ENCODE results near the gene SLC5A10.

DNA sequence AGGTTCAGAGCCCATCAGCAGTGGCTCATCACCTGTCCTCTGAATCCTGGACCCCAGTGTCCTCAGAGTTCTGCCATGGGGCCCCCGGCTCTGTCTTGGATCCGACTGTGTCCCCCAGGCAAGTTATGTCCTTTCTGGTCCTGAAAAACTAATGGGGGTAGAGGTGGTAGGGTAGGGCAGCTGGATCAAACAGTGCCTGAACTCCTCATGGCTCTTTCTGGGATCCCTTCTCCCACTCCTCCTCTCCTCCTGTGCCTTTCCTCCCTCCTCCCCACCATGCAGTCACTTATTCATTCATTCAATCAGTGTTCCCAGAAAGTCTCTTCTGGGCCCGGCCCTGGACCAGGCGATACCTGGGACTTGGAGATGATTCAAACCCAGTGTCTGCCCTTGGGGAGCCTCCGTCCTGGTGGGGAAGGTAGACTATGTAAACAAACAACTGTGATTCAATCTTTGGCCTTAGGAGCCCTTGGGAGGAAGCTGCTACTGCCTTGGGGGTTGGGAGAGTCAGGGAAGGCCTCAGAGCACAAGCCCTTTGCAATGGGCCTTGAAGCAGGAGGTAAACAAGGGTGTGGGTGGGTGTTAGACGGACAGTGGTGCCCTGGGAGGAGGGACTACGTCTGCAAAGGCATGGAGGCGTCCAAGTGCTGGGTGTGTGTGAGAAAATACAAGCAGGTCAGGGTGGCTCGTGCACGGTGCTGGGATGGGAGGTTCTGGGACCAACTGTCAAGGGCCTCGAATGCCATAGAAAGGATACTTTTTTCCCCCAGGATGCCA lies 59.0 kb downstream of the SLC5A10 start:
- TF ChIP-seq, protein P1, sequence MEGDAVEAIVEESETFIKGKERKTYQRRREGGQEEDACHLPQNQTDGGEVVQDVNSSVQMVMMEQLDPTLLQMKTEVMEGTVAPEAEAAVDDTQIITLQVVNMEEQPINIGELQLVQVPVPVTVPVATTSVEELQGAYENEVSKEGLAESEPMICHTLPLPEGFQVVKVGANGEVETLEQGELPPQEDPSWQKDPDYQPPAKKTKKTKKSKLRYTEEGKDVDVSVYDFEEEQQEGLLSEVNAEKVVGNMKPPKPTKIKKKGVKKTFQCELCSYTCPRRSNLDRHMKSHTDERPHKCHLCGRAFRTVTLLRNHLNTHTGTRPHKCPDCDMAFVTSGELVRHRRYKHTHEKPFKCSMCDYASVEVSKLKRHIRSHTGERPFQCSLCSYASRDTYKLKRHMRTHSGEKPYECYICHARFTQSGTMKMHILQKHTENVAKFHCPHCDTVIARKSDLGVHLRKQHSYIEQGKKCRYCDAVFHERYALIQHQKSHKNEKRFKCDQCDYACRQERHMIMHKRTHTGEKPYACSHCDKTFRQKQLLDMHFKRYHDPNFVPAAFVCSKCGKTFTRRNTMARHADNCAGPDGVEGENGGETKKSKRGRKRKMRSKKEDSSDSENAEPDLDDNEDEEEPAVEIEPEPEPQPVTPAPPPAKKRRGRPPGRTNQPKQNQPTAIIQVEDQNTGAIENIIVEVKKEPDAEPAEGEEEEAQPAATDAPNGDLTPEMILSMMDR (IDR thresholded peaks at IDR 0.05), result no peak
- TF ChIP-seq POLR2AphosphoS5 (IDR thresholded peaks at IDR 0.05) (peak in 2 of 3 donors; percentile 22 to 55), POLR2A (IDR thresholded peaks at IDR 0.05) (peak; percentile 39), EP300 (IDR thresholded peaks at IDR 0.05; ENCODE audit: low read depth) (no peak)

Data from transverse colon (tissue), 4 donors.